ENCODE results near the gene ARFGEF3.
"Not testable (repeated sequence)": the region's sequence is repeated elsewhere in the genome, so short reads cannot be mapped to it uniquely, and the experiment has no call there.

ARFGEF3 gene

GRCh38 chr6:138161338-138162110 is at the start of gene ARFGEF3:
TSS of gene ARFGEF3 (plus strand) at chr6:138161939. CDS start at chr6:138162087, 148 bp downstream.
- peak; percentile 18 for DNase-seq (ENCODE audit: low read depth)

- no peak for DNase-seq (ENCODE audit: low read depth)
Measured at GRCh38 chr6:138113588-138114210, 48.0 kb upstream of the ARFGEF3 start.

GRCh38 chr6:138115201-138115600 is 46.5 kb upstream of the ARFGEF3 start:
- DNase-seq (ENCODE audit: low read depth): no peak

GRCh38 chr6:138115877-138116660 is 45.7 kb upstream of the ARFGEF3 start:
- peak; percentile 13 for DNase-seq (ENCODE audit: low read depth)

GRCh38 chr6:138116661-138116999 is 45.1 kb upstream of the ARFGEF3 start:
- DNase-seq (ENCODE audit: low read depth): no peak

- no peak for DNase-seq (ENCODE audit: low read depth)
Measured at GRCh38 chr6:138117376-138117914, 44.3 kb upstream of the ARFGEF3 start.

- not testable (repeated sequence) for DNase-seq (ENCODE audit: low read depth)
Measured at GRCh38 chr6:138119229-138119628, 42.5 kb upstream of the ARFGEF3 start.

GRCh38 chr6:138119976-138120375 is 41.8 kb upstream of the ARFGEF3 start:
- no peak for DNase-seq (ENCODE audit: low read depth)

- DNase-seq (ENCODE audit: low read depth): no peak
Measured at GRCh38 chr6:138124096-138124495, 37.6 kb upstream of the ARFGEF3 start.

GRCh38 chr6:138128096-138128495 is 33.6 kb upstream of the ARFGEF3 start:
- DNase-seq (ENCODE audit: low read depth): no peak

GRCh38 chr6:138129190-138129589 is 32.5 kb upstream of the ARFGEF3 start:
- no peak for DNase-seq (ENCODE audit: low read depth)

GRCh38 chr6:138142806-138143205 is 18.9 kb upstream of the ARFGEF3 start:
- no peak for DNase-seq (ENCODE audit: low read depth)

- no peak for DNase-seq (ENCODE audit: low read depth)
Measured at GRCh38 chr6:138145402-138145801, 16.3 kb upstream of the ARFGEF3 start.

GRCh38 chr6:138146544-138146943 is 15.2 kb upstream of the ARFGEF3 start:
- no peak for DNase-seq (ENCODE audit: low read depth)

GRCh38 chr6:138155443-138155842 is 6.3 kb upstream of the ARFGEF3 start:
- DNase-seq (ENCODE audit: low read depth): no peak

- no peak for DNase-seq (ENCODE audit: low read depth)
Measured at GRCh38 chr6:138157986-138158638, 3.6 kb upstream of the ARFGEF3 start.

- no peak for DNase-seq (ENCODE audit: low read depth)
Measured at GRCh38 chr6:138159246-138159645, 2.5 kb upstream of the ARFGEF3 start.

- DNase-seq (ENCODE audit: low read depth): no peak
Measured at GRCh38 chr6:138160329-138161087, 1.2 kb upstream of the ARFGEF3 start.

GRCh38 chr6:138161088-138161337 is 726 bp upstream of the ARFGEF3 start:
- no peak for DNase-seq (ENCODE audit: low read depth)

GRCh38 chr6:138162111-138162954 is 594 bp downstream of the ARFGEF3 start:
- DNase-seq (ENCODE audit: low read depth): no peak
